Suppressor macrophage treated with lipopolysaccharide for 4 hours (primary cell): Measurements from ENCODE around the gene ISYNA1.

Experiments used
- DNase-seq: peaks from one replicate; pipeline ENCODE4 v3.0.0-alpha.2; 2020

ISYNA1 gene

DNA sequence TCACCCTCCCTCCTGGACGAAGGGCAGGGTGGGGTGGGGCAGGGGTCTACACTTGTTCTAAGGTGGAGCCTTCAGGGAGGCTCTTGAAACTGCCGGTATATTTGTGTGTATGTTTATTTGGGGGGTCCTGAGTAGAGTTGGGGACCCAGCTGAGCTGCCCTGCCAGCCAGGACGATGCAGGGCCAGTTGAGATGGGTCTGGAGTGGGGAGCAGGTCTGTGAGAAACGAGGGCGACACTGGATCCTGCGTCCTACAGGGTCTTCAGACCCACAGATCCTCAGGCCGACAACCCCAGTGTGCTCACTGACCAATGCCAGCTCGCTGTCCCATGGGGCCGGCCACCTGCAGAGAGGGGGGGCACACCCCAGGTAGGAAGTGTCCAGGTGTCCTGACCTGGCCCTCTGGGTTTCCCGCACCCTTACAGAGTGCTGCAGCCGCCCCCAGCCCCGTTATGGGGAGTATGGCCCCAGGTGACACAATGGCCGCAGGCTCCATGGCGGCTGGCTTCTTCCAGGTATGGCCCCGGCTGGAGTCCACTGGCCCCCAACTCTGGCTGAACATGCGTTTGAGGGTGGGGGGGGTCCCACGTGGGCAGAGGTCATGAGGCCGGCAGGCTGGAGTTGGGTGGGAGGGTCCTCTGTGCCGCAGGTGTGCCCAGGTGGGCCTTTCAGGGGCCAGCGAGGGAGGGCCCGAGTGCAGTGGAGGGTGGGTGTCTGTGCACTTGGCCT is 7.4 kb downstream of the ISYNA1 start:
- no peak for DNase-seq

GRCh38 chr19:18429717-18430416 is 8.1 kb downstream of the ISYNA1 start:
- DNase-seq = no peak

- DNase-seq = peak; percentile 68
Measured at GRCh38 chr19:18428787-18429674, 8.9 kb downstream of the ISYNA1 start.

GRCh38 chr19:18428173-18428786 is 9.7 kb downstream of the ISYNA1 start:
- DNase-seq = no peak

DNA sequence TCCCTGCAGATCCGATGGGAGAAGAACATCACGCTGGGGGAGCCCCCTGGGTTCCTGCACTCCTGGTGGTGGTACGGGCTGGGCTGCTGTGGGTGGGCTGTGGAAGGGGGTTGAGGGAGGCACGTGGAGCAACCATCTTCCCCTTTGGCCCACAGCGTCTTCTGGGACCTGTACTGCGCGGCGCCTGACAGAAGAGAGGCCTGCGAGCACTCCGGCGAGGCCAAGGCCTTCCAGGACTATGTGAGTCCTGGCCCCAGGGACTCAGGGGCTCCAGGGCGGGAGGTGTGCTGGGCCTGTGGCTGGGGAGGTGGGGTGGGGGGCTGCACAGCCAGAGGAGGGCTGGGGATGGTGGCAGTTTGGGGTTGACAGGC is 10.2 kb downstream of the ISYNA1 start:
- no peak for DNase-seq

DNA sequence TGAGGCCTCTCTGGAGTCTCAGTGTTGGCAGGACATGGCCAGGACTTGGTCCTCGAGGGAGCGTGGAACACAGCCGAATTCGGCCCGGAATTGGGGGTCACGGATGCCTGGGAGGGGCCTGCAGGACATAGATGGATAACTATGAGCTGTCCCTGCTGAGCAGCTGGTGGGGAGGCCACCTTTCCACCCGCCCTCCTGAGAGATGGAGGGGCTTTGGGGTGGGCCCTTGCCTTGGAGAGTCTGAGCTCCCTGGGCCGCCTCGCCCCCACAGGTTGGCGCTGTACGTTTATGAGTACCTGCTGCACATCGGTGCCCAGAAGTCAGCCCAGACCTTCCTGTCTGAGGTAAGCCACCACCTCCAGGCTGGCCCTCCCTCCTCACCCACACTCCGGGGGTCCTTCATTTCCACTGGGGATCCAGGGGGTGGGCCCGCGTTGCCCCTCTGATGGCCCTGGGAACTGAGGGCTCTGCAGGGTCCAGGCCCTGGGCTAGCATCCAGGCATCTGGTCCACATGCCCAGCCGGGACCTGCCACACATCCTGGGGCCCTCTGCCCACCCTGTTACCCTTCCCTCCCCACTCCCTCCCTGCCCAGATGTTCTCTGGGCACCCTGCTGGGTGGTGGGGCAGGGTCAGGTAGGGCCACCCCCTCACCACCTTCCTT is 10.7 kb downstream of the ISYNA1 start:
- DNase-seq = no peak

DNA sequence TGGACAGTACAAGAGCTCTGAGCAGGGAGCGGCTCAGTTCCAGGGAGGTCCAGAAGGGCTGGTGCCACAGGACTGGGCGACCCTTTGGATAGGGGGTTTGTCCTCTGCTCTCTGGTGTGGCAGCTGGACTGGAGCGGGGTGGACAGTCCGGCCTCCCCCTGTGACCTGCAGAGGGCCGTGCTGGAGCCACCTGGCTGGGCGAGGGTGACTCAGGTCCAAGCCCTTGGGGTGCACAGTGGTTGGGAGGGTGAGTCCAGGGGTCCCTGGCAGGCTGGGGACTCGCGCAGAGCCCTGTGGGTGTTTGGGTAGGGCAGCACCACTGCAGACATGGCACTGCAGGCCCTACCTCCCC is 11.5 kb downstream of the ISYNA1 start:
- DNase-seq = no peak

GRCh38 chr19:18425515-18426415 is 12.2 kb downstream of the ISYNA1 start:
- DNase-seq = no peak

DNA sequence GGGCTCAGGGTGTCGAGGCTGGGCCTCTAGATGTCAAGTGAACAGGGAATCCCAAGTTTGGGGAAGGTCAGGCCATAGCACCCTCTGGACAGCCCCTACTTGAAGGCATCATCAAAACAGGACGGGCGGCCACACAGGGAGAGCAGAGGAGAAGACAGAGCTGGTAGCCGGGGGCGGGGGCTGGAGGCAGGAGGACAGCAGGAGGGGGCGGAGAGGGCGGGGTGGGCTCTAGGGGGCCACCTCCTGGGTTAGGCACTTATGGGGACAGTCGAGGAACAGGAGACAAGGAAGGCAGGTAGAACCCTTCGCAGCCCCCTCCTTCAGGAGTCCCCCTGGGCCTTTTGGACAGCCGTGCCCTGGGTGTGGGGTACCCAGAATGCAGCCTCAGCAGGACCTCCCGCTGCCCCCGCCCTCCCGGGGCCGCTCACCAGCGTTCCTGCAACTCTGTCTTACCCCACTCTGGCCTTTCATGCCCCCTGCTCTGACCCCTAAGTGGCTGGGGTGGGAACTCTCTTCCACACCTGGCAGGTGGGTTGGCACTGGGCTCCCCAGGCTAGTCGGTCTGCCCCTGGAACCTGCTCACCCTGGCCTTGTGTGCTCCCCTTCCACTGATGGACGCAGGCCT is 12.9 kb downstream of the ISYNA1 start:
- no peak for DNase-seq

DNA sequence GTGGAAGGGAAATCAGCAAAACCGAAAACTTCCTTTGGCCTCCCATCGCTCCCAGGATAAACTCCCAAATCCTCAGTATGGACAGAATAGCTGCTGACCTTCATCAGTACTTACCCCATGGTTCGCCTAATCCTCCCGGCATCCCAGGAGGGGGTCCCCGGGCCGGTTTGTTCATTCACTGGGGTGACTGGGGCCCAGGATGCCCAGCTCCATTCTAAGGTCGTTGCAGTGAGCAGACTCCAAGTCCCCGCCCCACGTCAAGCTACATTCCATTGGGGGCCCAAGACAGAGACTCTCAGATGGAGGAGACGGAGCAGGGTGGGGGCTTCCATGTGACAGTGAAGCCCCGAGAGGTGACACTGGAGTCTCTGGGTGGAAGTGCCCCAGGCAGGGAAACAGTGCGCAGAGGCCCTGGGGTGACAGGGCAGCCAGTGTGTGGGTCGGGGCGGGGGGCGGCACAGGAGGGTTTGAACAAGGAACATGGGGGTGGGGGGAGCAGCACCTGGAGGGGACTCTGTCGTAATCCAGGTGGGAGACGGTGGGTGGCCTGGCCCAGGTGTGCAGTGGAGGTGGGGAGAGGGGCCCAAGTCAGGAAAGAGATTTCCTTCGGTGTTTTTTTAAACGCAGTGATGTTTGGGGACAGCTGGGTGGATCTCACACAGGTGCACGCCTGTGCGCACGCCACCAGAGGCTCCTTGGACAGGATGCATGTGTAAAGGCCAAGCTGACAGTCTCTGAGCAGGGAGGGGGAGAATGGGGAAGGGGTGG is 13.6 kb downstream of the ISYNA1 start:
- DNase-seq = no peak

- DNase-seq = no peak
Measured at GRCh38 chr19:18423258-18424020, 14.5 kb downstream of the ISYNA1 start.

DNA sequence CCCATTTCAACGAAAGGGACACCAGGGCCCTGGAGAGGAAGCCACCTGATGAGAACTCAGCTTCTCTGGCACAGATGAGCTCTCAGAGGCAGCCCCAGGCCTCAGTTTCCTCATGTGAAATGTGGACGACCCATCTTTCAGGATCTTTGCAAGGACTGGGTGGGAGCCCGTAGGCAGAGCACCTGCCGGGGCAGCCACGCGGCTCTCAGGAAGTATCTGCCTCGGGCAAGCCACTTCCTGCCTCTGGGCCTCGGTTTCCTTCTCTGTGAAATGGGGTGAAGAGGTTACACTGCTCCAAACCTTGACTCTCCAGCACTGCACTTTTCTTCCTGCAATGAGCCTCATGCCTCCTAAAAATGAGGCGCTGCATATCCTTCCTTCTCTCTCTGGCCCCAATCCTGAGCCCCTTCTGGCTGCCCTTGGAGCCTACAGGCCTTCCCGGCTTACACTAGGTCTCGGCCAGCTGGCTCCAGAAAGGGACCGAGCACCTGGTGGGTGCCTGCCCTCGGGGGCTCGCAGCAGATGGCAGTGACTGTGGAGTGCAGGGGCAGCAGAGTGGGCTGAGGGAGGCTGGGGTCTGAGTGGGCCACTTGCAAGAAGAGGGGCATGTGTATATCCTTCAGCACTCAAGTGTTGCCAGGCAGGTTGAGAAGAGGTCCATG is 15.3 kb downstream of the ISYNA1 start:
- no peak for DNase-seq

- no peak for DNase-seq
Measured at GRCh38 chr19:18421371-18421959, 16.5 kb downstream of the ISYNA1 start.

GRCh38 chr19:18420930-18421329 is 17.0 kb downstream of the ISYNA1 start:
- no peak for DNase-seq

DNA sequence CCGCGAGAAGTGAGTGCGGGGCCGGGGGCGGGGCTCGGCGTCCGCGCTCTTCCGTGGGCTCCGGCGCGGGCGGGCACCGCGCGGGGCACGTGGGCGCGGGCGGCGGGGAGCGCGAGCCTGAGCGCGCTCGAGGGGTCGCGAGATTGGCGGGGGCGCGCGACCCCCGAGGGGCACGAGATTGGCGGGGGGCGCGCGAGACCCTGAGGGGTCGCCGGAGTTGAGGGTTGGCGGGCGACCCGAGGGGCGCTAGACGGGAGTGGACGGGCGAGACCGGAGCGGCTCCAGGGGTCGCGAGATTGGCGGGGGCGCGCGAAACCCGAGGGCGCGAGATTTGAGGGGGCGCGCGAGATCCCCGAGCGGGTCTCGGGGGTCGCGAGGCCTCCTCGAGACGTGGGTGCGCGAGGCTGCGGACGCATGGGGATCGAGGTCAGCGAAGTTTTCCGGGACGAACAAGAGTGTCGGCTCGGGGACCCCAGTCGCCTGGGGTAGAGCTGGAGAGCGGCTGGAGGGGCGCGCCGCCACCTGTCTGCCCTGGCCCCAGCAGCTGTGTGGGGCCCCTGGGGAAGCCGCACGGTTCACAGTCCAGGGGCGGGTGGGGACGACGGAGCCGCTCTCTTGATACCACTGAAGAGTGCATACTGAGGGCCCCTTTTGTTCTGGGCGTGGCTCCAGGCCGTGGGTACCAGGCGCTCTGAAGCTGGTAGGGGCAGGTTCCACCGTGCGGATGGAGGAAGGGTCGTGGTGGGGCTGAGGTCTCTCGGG is 18.1 kb downstream of the ISYNA1 start:
- no peak for DNase-seq

DNA sequence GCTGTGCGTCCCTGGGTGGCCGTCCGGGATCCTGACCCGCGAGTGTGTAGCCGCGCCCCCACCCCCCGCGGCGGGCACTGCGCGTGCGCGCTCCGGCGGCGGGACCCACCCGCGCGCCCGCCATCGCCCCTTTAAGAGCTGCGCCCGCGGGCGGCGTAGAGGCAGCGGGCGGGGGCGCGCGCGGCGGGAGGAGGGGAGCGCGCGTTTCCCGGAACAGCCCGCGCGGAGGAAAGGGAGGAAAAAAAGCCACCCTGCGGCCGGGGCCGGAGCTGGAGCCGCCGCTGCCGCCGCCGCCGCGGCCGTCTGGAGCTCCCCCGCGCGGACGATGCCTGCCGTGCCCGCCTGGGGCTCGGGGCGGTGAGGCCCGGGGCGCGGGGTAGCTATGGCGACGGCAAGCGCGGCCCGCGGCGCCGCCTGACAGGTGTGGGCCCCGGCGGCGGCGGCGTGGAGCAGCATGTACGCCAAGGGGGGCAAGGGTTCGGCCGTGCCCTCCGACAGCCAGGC is 18.7 kb downstream of the ISYNA1 start, which contains the start of gene SSBP4:
Gene SSBP4, plus strand, starts transcription at position 204 of the 504 bp plus-strand sequence. Its CDS starts 251 bp downstream, at position 455.
- DNase-seq = peak; percentile 85

DNA sequence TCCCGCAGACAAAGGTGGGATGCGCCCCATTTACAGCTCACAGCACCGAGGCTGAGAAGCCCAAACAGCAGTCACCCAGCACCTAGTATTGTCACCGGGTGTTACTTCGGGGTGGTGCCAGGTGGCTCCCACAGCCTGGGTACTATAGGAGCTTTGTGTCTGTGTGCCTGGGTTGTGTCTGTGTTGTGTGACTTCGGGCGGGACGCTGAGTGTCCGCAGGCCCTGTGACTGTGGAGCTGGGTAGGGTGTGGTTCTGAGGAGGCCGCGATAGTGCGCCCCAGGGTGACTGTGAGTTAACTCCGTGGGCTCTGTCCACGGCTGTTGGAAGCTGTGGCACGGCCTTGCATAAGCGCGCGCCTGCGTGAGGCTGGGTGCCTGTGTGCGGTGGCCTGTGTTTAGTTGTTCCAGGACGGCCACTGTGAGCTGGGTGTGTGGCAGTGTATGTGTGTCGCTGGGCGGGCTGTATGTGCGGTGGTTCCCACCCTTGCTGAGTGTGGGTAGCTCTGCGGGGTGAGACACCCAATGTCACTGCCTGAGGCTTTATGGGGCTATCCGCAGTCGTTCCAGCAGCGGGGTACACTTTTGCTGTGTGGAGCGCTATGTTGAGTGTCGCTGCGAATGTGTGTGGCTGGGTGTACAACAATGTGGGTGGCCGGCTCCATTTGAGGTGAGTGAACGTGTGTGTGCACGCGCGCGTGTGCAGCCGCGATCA is 19.3 kb downstream of the ISYNA1 start:
- peak; percentile 51 for DNase-seq
